ENCODE measurements around the gene JAKMIP3.
"Not testable (repeated sequence)": the region's sequence is repeated elsewhere in the genome, so short reads cannot be mapped to it uniquely, and the experiment has no call there.

JAKMIP3 gene

GRCh38 chr10:132064771-132065437 is 842 bp upstream of the JAKMIP3 start:
- DNase-seq (ENCODE audit: low read depth in 2 of 2) = no peak

GRCh38 chr10:132066186-132066585 is 440 bp downstream of the JAKMIP3 start:
- no peak for DNase-seq (ENCODE audit: low read depth in 2 of 2)

GRCh38 chr10:132066812-132067211 is 1.1 kb downstream of the JAKMIP3 start:
- DNase-seq (ENCODE audit: low read depth in 2 of 2) = no peak

GRCh38 chr10:132068431-132069121 is 2.8 kb downstream of the JAKMIP3 start:
- no peak for DNase-seq (ENCODE audit: low read depth in 2 of 2)

- DNase-seq (ENCODE audit: low read depth in 2 of 2) = no peak
Measured at GRCh38 chr10:132069122-132069848, 3.5 kb downstream of the JAKMIP3 start.

GRCh38 chr10:132069849-132070182 is 4.1 kb downstream of the JAKMIP3 start:
- no peak for DNase-seq (ENCODE audit: low read depth in 2 of 2)

- DNase-seq (ENCODE audit: low read depth in 2 of 2) = no peak
Measured at GRCh38 chr10:132070724-132071123, 5.0 kb downstream of the JAKMIP3 start.

GRCh38 chr10:132071667-132072066 is 5.9 kb downstream of the JAKMIP3 start:
- no peak for DNase-seq (ENCODE audit: low read depth in 2 of 2)

- no peak for DNase-seq (ENCODE audit: low read depth in 2 of 2)
Measured at GRCh38 chr10:132075909-132076577, 10.3 kb downstream of the JAKMIP3 start.

GRCh38 chr10:132076578-132077081 is 10.9 kb downstream of the JAKMIP3 start:
- no peak for DNase-seq (ENCODE audit: low read depth in 2 of 2)

GRCh38 chr10:132077091-132077490 is 11.3 kb downstream of the JAKMIP3 start:
- DNase-seq (ENCODE audit: low read depth in 2 of 2) = no peak

GRCh38 chr10:132078746-132079345 is 13.1 kb downstream of the JAKMIP3 start:
- DNase-seq (ENCODE audit: low read depth in 2 of 2) = no peak

GRCh38 chr10:132084384-132084783 is 18.6 kb downstream of the JAKMIP3 start:
- DNase-seq (ENCODE audit: low read depth in 2 of 2) = not testable (repeated sequence)

- not testable (repeated sequence) for DNase-seq (ENCODE audit: low read depth in 2 of 2)
Measured at GRCh38 chr10:132093236-132093635, 27.5 kb downstream of the JAKMIP3 start.

- DNase-seq (ENCODE audit: low read depth in 2 of 2) = no peak
Measured at GRCh38 chr10:132094581-132095234, 29.0 kb downstream of the JAKMIP3 start.

- DNase-seq (ENCODE audit: low read depth in 2 of 2) = no peak
Measured at GRCh38 chr10:132095403-132096113, 29.8 kb downstream of the JAKMIP3 start.

- DNase-seq (ENCODE audit: low read depth in 2 of 2) = no peak
Measured at GRCh38 chr10:132096223-132096622, 30.5 kb downstream of the JAKMIP3 start.

GRCh38 chr10:132096863-132097478 is 31.2 kb downstream of the JAKMIP3 start:
- DNase-seq (ENCODE audit: low read depth in 2 of 2) = no peak

GRCh38 chr10:132097609-132098377 is 32.0 kb downstream of the JAKMIP3 start:
- DNase-seq (ENCODE audit: low read depth in 2 of 2) = no peak

Measured in fibroblast of skin of left biceps (primary cell).